HL-60 (cell line): ENCODE results near the gene RPL39L.

Experiments
- DNase-seq, 2 experiments: peaks; one replicate each; pipeline ENCODE4 v3.0.0-alpha.2; 2010 to 2020; ENCODE audit warnings: low read depth in 1 of 2, low spot score in 1 of 2
- H3K27ac ChIP-seq: fragments of 250-450 bp; sonication (Bioruptor Pico); replicated peaks from 2 replicates; pipeline ENCODE4 v1.5.1; 2020; ENCODE audit warnings: mild to moderate bottlenecking, moderate library complexity
- H3K27me3 ChIP-seq: fragments of 250-450 bp; sonication (Bioruptor Pico); 2 replicates; pipeline ENCODE4 v1.5.1; 2021; ENCODE audit warnings: mild to moderate bottlenecking, moderate library complexity; ENCODE audit not compliant: insufficient read depth, poor library complexity, severe bottlenecking
- H3K4me3 ChIP-seq: replicated peaks from 2 replicates; pipeline ENCODE4 v1.5.1; 2011; ENCODE audit warnings: mild to moderate bottlenecking, control low read depth, low read length; ENCODE audit not compliant: insufficient read depth
- GABPA ChIP-seq: IDR thresholded peaks from 2 replicates; pipeline ENCODE4 v1.6.1; 2012; ENCODE audit warnings: low read depth
- POLR2AphosphoS5 ChIP-seq: IDR thresholded peaks from 2 replicates; pipeline ENCODE4 v1.6.1; 2012; ENCODE audit warnings: low read depth
- SPI1 ChIP-seq: IDR thresholded peaks from 2 replicates; pipeline ENCODE4 v1.6.1; 2012; ENCODE audit warnings: low read depth, mild to moderate bottlenecking, borderline replicate concordance
- TF ChIP-seq, protein P1 (sequence below): IDR thresholded peaks from 2 replicates; pipeline ENCODE4 v1.6.1; 2012; ENCODE audit warnings: low read depth; ENCODE audit not compliant: insufficient replicate concordance
- TF ChIP-seq, protein P2 (sequence below): IDR thresholded peaks from one replicate; pipeline ENCODE4 v1.5.1; 2011; ENCODE audit warnings: low read length, control low read depth, inconsistent platforms; ENCODE audit not compliant: insufficient read depth

RPL39L gene

GRCh38 chr3:187161556-187161955 is 22.3 kb upstream of the RPL39L start:
- no peak overlapping the region for H3K27ac ChIP-seq
- TF ChIP-seq SPI1 (no peak), POLR2AphosphoS5 (no peak), GABPA (no peak)
- TF ChIP-seq, protein P1, sequence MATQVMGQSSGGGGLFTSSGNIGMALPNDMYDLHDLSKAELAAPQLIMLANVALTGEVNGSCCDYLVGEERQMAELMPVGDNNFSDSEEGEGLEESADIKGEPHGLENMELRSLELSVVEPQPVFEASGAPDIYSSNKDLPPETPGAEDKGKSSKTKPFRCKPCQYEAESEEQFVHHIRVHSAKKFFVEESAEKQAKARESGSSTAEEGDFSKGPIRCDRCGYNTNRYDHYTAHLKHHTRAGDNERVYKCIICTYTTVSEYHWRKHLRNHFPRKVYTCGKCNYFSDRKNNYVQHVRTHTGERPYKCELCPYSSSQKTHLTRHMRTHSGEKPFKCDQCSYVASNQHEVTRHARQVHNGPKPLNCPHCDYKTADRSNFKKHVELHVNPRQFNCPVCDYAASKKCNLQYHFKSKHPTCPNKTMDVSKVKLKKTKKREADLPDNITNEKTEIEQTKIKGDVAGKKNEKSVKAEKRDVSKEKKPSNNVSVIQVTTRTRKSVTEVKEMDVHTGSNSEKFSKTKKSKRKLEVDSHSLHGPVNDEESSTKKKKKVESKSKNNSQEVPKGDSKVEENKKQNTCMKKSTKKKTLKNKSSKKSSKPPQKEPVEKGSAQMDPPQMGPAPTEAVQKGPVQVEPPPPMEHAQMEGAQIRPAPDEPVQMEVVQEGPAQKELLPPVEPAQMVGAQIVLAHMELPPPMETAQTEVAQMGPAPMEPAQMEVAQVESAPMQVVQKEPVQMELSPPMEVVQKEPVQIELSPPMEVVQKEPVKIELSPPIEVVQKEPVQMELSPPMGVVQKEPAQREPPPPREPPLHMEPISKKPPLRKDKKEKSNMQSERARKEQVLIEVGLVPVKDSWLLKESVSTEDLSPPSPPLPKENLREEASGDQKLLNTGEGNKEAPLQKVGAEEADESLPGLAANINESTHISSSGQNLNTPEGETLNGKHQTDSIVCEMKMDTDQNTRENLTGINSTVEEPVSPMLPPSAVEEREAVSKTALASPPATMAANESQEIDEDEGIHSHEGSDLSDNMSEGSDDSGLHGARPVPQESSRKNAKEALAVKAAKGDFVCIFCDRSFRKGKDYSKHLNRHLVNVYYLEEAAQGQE, result no peak
- TF ChIP-seq, protein P2, sequence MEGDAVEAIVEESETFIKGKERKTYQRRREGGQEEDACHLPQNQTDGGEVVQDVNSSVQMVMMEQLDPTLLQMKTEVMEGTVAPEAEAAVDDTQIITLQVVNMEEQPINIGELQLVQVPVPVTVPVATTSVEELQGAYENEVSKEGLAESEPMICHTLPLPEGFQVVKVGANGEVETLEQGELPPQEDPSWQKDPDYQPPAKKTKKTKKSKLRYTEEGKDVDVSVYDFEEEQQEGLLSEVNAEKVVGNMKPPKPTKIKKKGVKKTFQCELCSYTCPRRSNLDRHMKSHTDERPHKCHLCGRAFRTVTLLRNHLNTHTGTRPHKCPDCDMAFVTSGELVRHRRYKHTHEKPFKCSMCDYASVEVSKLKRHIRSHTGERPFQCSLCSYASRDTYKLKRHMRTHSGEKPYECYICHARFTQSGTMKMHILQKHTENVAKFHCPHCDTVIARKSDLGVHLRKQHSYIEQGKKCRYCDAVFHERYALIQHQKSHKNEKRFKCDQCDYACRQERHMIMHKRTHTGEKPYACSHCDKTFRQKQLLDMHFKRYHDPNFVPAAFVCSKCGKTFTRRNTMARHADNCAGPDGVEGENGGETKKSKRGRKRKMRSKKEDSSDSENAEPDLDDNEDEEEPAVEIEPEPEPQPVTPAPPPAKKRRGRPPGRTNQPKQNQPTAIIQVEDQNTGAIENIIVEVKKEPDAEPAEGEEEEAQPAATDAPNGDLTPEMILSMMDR, result no peak
- no peaks in the 10 kb centered on the region for H3K27me3 ChIP-seq
- DNase-seq, result no peak
- H3K4me3 ChIP-seq, result no peak overlapping the region

DNA sequence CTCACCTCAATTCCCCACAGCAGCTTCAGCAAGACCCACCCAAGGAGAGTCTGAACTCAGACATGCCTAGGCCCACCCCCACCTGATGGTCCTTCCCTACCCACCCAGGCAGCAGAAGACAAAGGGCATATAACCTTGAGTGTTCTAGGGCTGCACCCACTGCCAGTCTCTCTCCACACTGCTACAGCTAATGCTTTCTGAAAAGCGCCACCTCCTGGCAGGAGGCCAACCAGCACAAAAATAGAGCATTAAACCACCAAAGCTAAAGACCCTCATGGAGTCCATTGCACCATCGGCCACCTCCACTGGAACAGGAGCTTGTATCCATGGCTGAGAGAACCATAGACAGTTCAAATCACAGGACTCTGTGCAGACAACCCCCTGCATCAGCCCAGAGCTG is 11.3 kb upstream of the RPL39L start:
- Histone ChIP-seq H3K27me3 (no peaks in the 10 kb centered on the region), H3K4me3 (no peak overlapping the region), H3K27ac (no peak overlapping the region)
- DNase-seq, result peak in 1 of 2 experiments; percentile 16
- TF ChIP-seq, protein P2, result no peak
- TF ChIP-seq GABPA (no peak), SPI1 (no peak), POLR2AphosphoS5 (no peak)
- TF ChIP-seq, protein P1, result no peak

- H3K27me3 ChIP-seq, result no peaks in the 10 kb centered on the region
- DNase-seq, result no peak
- no peak overlapping the region for H3K27ac ChIP-seq
- H3K4me3 ChIP-seq, result no peak overlapping the region
- TF ChIP-seq POLR2AphosphoS5, result no peak
- TF ChIP-seq, protein P2, result no peak
- TF ChIP-seq GABPA, result no peak
- no peak for TF ChIP-seq SPI1
- TF ChIP-seq, protein P1, result no peak
These were observed 10.9 kb upstream of the RPL39L start for GRCh38 chr3:187150186-187150585.
